HUES64 (cell line): ENCODE data around the gene XPO1.

Experiments
- H3K27ac ChIP-seq: 2 replicates; pipeline ENCODE4 v1.7.0; 2013; ENCODE audit warnings: low read depth, low read length, inconsistent platforms
- H3K27me3 ChIP-seq: 2 replicates; pipeline ENCODE4 v1.6.1; 2013; ENCODE audit warnings: mild to moderate bottlenecking, low read length; ENCODE audit not compliant: insufficient read depth
- H3K36me3 ChIP-seq: 2 replicates; pipeline ENCODE4 v1.6.1; 2013; ENCODE audit warnings: mild to moderate bottlenecking, low read length; ENCODE audit not compliant: insufficient read depth
- H3K4me1 ChIP-seq: 2 replicates; pipeline ENCODE4 v1.6.1; 2013; ENCODE audit warnings: mild to moderate bottlenecking, low read length, moderate library complexity; ENCODE audit not compliant: insufficient read depth
- H3K4me3 ChIP-seq: 2 replicates; pipeline ENCODE4 v1.5.1; 2013; ENCODE audit warnings: mild to moderate bottlenecking, low read length, moderate library complexity
- H3K9ac ChIP-seq: 2 replicates; pipeline ENCODE4 v1.6.1; 2013; ENCODE audit warnings: mild to moderate bottlenecking, low read depth, low read length
- H3K9me3 ChIP-seq: 2 replicates; pipeline ENCODE4 v1.6.1; 2013; ENCODE audit warnings: low read depth, low read length; ENCODE audit not compliant: insufficient read depth
- WGBS: fragments of 150-250, 120-280 bp; methylation state at CpG from one replicate; pipeline ENCODE4 v1.1.7; 2013; ENCODE audit warnings: missing lambda C conversion rate; 5-methylcytosine and 5-hydroxymethylcytosine counted together

XPO1 gene

DNA sequence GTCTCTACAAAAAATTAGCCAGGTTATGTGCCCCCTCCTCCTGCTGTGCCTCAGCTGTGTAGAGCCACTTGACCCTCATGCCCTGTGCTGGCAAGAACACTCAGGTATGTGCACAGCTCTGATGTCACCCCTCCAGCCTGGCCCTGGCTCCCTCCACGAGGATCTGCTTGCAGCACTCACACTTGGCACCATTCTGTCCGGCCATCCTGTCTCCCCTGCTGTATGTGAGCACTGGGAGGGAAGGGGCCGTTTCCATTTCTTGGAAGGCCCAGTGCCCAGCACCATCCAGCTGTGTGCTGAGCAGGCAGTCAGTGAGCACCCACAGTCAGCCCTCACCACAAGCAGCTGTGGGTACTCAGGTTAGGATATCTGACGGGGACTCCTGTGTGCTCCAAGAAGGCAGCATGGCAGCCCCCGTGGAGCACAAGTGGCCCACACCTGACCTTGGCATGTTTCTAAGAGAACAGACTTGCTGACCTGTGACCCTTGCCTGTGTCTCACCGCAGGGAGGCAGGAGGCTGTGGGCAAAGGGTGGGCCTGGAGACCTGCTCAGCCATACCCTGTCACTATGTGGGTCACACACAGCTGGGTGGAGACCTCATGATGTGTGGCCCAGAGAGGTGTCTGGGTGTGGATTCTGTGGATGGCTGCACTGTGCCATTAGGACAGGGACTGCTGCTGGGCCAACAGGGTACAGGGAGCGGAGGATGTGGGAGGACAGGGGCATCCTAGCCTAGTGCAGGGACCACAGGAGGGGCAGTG lies 98.7 kb downstream of the XPO1 start:
- no peaks in the 10 kb centered on the region for H3K9me3 ChIP-seq
- 0 out of 2 replicates have a peak, but pooled peaks cover 3% of the 10 kb centered on the region for H3K4me1 ChIP-seq
- H3K9ac ChIP-seq = no peak overlapping the region
- H3K36me3 ChIP-seq = no peaks in the 10 kb centered on the region
- 94% methylated on average over 7 of the region's 7 CpGs for WGBS
- H3K27me3 ChIP-seq = no peaks in the 10 kb centered on the region
- no peak overlapping the region for H3K27ac ChIP-seq
- no peak overlapping the region for H3K4me3 ChIP-seq

DNA sequence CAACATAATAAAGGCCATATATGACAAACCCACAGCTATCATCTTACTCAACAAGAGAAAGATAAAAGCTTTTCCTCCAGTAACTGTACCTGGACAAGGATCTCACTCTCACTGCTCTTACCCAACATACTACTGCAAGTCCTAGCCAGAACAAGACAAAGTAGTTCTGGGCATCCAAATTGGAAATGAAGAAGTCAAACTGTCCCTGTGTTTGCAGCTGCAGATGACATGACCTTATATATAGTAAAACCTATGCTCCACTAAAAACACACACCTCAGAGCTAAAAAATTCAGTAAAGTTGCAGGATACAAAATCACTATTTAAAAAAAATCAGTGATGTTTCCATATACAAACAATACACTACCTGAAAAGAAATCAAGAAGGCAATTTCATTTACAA lies 99.5 kb downstream of the XPO1 start:
- no peaks in the 10 kb centered on the region for H3K36me3 ChIP-seq
- H3K4me1 ChIP-seq = 0 out of 2 replicates have a peak, but pooled peaks cover 3% of the 10 kb centered on the region
- no peaks in the 10 kb centered on the region for H3K27me3 ChIP-seq
- H3K9me3 ChIP-seq = no peaks in the 10 kb centered on the region
- H3K9ac ChIP-seq = no peak overlapping the region
- H3K27ac ChIP-seq = no peak overlapping the region
- H3K4me3 ChIP-seq = no peak overlapping the region

- H3K27me3 ChIP-seq = no peaks in the 10 kb centered on the region
- no peak overlapping the region for H3K9ac ChIP-seq
- H3K27ac ChIP-seq = no peak overlapping the region
- WGBS = 89% methylated on average over 4 of the region's 4 CpGs
- no peak overlapping the region for H3K4me3 ChIP-seq
- no peaks in the 10 kb centered on the region for H3K36me3 ChIP-seq
- 0 out of 2 replicates have a peak, but pooled peaks cover 3% of the 10 kb centered on the region for H3K4me1 ChIP-seq
- no peaks in the 10 kb centered on the region for H3K9me3 ChIP-seq
Measured at GRCh38 chr2:61437170-61437569, 101.0 kb downstream of the XPO1 start.

- Histone ChIP-seq H3K9ac (no peak overlapping the region), H3K4me1 (0 out of 2 replicates have a peak, but pooled peaks cover 3% of the 10 kb centered on the region), H3K36me3 (no peaks in the 10 kb centered on the region), H3K4me3 (no peak overlapping the region), H3K27ac (no peak overlapping the region), H3K9me3 (no peaks in the 10 kb centered on the region), H3K27me3 (no peaks in the 10 kb centered on the region)
- WGBS = 91% methylated on average over 2 of the region's 2 CpGs
Measured at GRCh38 chr2:61436092-61436491, 102.1 kb downstream of the XPO1 start.

DNA sequence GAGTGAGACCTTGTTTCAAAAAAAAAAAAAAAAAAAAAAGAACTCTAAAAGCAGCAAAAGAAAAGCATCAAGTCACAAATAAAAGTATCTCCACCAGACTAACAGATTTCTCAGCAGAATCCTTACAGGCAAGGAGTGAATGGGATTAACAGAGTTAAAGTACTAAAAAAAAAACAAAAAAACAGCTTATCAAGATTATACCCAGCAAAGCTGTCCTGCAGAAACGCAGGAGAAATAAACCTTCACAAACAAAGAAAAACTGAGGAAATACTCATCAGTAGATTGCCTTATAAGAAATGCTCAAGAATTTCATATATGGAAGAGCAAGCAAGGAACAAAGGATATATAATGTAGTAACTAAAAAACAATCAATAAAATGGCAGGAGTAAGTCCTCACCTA lies 102.9 kb downstream of the XPO1 start:
- no CpG with 5 or more reads among the region's 1 CpG for WGBS
- H3K4me1 ChIP-seq = 0 out of 2 replicates have a peak, but pooled peaks cover 3% of the 10 kb centered on the region
- no peak overlapping the region for H3K4me3 ChIP-seq
- H3K27me3 ChIP-seq = no peaks in the 10 kb centered on the region
- H3K9me3 ChIP-seq = no peaks in the 10 kb centered on the region
- no peak overlapping the region for H3K27ac ChIP-seq
- no peaks in the 10 kb centered on the region for H3K36me3 ChIP-seq
- H3K9ac ChIP-seq = no peak overlapping the region

GRCh38 chr2:61434314-61434713 lies 103.8 kb downstream of the XPO1 start:
- Histone ChIP-seq H3K27me3 (no peaks in the 10 kb centered on the region), H3K36me3 (no peaks in the 10 kb centered on the region), H3K9ac (no peak overlapping the region), H3K27ac (no peak overlapping the region), H3K9me3 (no peaks in the 10 kb centered on the region), H3K4me3 (no peak overlapping the region), H3K4me1 (0 out of 2 replicates have a peak, but pooled peaks cover under 1% of the 10 kb centered on the region)

GRCh38 chr2:61433606-61434005 lies 104.5 kb downstream of the XPO1 start:
- Histone ChIP-seq H3K4me3 (no peak overlapping the region), H3K36me3 (no peaks in the 10 kb centered on the region), H3K9me3 (no peaks in the 10 kb centered on the region), H3K4me1 (no peaks in the 10 kb centered on the region; the same call in 1 of the 2 replicates), H3K9ac (no peak overlapping the region), H3K27me3 (no peaks in the 10 kb centered on the region), H3K27ac (no peak overlapping the region)
- 89% methylated on average over 1 of the region's 1 CpG for WGBS

- H3K4me1 ChIP-seq = no peaks in the 10 kb centered on the region; the same call in 1 of the 2 replicates
- WGBS = 93% methylated on average over 3 of the region's 3 CpGs
- no peaks in the 10 kb centered on the region for H3K27me3 ChIP-seq
- H3K9ac ChIP-seq = no peak overlapping the region
- H3K4me3 ChIP-seq = no peak overlapping the region
- no peaks in the 10 kb centered on the region for H3K9me3 ChIP-seq
- H3K27ac ChIP-seq = no peak overlapping the region
- H3K36me3 ChIP-seq = no peaks in the 10 kb centered on the region
Measured at GRCh38 chr2:61432990-61433389, 105.2 kb downstream of the XPO1 start.

DNA sequence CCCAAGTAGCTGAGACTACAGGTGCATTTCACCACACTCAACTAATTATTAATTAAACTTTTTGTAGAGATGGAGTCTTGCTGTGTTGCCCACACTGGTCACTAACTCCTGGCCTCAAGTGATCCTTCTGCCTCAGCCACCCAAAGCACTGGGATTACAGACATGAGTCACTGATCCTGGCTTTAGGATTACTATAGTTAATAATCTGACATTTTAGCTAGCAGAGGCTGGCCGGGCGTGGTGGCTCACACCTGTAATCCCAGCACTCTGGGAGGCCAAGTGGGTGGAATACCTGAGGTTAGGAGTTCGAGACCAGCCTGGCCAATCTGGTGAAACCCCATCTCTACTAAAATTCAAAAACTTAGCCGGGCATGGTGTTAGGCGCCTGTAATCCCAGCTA lies 106.8 kb downstream of the XPO1 start:
- Histone ChIP-seq H3K27me3 (no peaks in the 10 kb centered on the region), H3K4me1 (peaks cover 2% of the 10 kb centered on the region), H3K36me3 (no peaks in the 10 kb centered on the region), H3K27ac (no peak overlapping the region), H3K9ac (no peak overlapping the region), H3K4me3 (no peak overlapping the region), H3K9me3 (no peaks in the 10 kb centered on the region)
- WGBS = 96% methylated on average over 5 of the region's 5 CpGs
